AG04449 (cell line): ENCODE results near the gene HCK.
A peak's percentile ranks its signal among the peaks of the same experiment; 100 is the strongest.

Experiments
- CTCF ChIA-PET: fragments of 350-600 bp; formaldehyde crosslinking; extraction: SDS; loops from one replicate; lab custom pipeline; 2021; ENCODE audit warnings: antibody characterized with exemption; lab: Yijun Ruan, JAX
- POLR2A ChIA-PET: fragments of 400-600, 350-600 bp; formaldehyde crosslinking; extraction: SDS; loops from one replicate; lab custom pipeline; 2020; ENCODE audit warnings: antibody characterized with exemption, inconsistent platforms; lab: Yijun Ruan, JAX
- DNase-seq: peaks from one replicate; pipeline ENCODE4 v3.0.0-alpha.2; 2010; ENCODE audit warnings: low read depth, low spot score
- H3K4me3 ChIP-seq: 2 replicates; pipeline ENCODE4 v1.5.1; 2011; ENCODE audit warnings: low read depth, mild to moderate bottlenecking, control low read depth, low read length
- TF ChIP-seq, protein P1 (sequence below): IDR thresholded peaks from one replicate; pipeline ENCODE4 v1.5.1; 2011; ENCODE audit warnings: mild to moderate bottlenecking, moderate library complexity, low read length, control low read depth, inconsistent platforms; ENCODE audit not compliant: insufficient read depth; ENCODE audit errors: missing control alignments

HCK gene

DNA sequence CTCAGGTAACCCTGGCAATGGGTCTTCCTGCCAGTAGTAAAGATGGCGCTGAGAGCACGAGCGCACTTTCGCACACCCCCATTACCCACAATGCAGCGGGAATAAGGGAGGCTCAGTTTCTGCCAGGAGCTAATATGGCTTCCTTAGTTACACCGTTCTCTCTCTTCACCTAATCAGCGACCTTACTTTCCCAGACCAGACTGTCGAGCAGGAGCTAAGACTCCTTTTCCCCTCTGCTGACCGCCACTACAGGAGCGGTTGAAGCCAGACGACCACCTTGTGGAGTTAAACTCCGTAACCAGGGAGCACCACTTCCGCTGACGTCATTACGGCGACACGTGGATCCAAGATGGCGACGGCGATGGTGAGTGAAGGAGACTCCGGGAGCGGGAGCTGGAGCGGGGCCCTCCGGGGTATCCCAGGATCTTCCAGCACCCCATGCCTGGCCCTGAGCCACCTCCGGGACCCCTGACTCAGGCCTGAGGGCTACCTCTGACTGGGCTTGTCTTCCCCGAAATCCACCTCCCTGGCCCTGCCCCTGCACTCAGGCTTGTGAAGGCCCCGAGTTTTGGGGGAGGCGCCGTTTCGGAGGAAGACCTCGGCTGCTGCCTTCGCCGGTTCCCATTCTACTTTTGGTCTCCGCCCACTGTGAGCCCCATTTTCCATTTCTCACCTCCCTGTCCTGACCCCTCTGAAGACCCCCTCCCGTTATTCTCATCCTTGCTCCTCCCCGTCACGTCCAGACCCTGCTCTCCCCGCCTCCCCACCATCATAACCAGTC, 57.5 kb downstream of the HCK start, which contains the start of gene TM9SF4:
TM9SF4 (plus strand) TSS at position 323 of the 781 bp plus-strand sequence; CDS start at position 350, 27 bp downstream.
- ChIA-PET CTCF (interaction anchor here (0.7 to 3.0 kb wide), 4 partner anchors 18 to 287 kb away, joined by 3 to 15 read pairs (median 4); partner anchors contain the start of gene PDRG1), POLR2A (interaction anchor here (1.3 kb wide), 1 partner anchor 14 kb away, joined by 3 read pairs; no protein-coding TSS in a partner anchor)

DNA sequence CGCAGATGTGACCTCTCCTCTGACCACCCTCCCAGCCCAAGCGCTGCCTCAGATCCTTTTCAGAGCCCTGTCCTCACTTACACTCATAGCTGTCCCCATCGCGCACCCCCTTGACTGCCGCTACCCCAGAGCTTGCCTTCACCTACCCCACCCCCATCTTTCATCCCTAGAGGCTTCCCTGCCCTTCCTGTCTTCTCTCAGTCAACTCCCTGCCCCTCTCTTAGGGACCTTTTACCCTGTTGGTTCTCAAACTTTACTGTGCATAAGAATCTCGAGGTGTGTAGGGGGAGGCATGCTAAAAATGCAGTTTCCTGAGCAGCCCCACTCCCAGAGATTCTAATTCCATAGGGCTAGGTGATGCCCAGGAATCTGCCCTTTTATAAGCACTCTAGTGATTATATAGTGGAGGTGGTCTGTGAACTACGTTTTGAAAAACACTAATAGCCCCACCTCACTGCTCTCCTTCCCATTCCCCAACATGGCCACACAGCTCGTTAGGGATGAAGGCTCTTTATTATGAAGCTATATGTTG, 58.2 kb downstream of the HCK start:
- CTCF ChIA-PET = interaction anchor here (0.9 to 3.0 kb wide), 3 partner anchors 19 to 287 kb away, joined by 3 to 15 read pairs (median 5); partner anchors contain the start of gene PDRG1

More for the DNA sequence above, 57.5 kb downstream of the HCK start, which contains the start of gene TM9SF4:
- TF ChIP-seq, protein P1, sequence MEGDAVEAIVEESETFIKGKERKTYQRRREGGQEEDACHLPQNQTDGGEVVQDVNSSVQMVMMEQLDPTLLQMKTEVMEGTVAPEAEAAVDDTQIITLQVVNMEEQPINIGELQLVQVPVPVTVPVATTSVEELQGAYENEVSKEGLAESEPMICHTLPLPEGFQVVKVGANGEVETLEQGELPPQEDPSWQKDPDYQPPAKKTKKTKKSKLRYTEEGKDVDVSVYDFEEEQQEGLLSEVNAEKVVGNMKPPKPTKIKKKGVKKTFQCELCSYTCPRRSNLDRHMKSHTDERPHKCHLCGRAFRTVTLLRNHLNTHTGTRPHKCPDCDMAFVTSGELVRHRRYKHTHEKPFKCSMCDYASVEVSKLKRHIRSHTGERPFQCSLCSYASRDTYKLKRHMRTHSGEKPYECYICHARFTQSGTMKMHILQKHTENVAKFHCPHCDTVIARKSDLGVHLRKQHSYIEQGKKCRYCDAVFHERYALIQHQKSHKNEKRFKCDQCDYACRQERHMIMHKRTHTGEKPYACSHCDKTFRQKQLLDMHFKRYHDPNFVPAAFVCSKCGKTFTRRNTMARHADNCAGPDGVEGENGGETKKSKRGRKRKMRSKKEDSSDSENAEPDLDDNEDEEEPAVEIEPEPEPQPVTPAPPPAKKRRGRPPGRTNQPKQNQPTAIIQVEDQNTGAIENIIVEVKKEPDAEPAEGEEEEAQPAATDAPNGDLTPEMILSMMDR = no peak
- H3K4me3 ChIP-seq = peak within 1 kb of the TSS; percentile 98
- peak; percentile 57 for DNase-seq

DNA sequence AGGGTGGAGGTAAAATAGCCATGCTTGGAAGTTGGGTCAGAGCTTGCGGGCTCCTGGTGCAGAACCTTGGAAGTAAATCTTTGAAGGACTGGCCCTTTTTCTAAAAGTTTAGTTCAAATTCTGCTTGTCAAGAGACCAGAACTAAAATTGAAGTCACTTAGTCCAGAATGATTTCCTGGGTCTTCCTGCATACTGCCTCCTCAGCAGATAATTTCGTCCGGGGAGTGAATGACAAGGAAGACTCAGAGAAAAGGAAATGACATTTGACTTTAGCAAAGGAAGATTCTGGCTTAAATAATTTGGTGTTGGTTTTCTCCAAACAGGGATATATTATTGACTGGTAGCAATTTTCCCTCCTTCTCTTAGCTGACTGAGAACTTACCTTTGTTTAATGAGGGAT, 58.7 kb downstream of the HCK start:
- TF ChIP-seq, protein P1 = no peak
- POLR2A ChIA-PET = no interaction called here

More for the DNA sequence above, 58.2 kb downstream of the HCK start:
- H3K4me3 ChIP-seq = peak overlapping the region; percentile 98
- POLR2A ChIA-PET = interaction anchor here (1.3 kb wide), 1 partner anchor 13 kb away, joined by 3 read pairs; no protein-coding TSS in a partner anchor
- DNase-seq = no peak
- TF ChIP-seq, protein P1 = no peak

DNA sequence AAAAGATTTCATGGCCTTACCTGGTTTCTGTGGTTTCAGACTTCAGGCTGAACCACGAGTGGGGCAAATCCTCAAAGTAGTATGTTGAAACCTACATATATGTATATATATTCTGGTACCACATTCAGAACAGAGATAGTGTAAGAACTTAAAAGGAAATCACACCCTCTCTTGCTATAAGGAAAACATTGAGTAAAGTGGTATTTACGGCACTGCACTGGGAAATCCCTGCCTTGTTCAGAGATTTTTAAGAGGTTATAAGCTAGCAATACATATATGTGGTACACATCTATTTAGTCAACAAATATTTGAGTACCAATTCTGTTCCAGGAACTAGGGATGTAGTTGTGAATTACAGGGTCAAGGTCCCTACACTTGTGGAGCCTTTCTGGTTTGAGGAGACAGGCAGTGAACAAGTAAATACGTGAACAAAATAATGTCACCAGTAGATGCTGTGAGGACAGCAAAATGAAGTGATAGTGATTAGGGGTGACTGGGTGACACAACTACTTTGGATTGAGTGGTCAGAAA, 59.2 kb downstream of the HCK start:
- POLR2A ChIA-PET = no interaction called here
- DNase-seq = no peak
- CTCF ChIA-PET = interaction anchor here (1.3 to 3.0 kb wide), 3 partner anchors 20 to 258 kb away, joined by 3 to 15 read pairs (median 6); no protein-coding TSS in a partner anchor
- no peak overlapping the region for H3K4me3 ChIP-seq
- TF ChIP-seq, protein P1 = no peak

More for the DNA sequence above, 58.7 kb downstream of the HCK start:
- peak overlapping the region; percentile 98 for H3K4me3 ChIP-seq
- no peak for DNase-seq
- CTCF ChIA-PET = interaction anchor here (1.3 to 3.0 kb wide), 3 partner anchors 19 to 257 kb away, joined by 3 to 15 read pairs (median 6); no protein-coding TSS in a partner anchor

DNA sequence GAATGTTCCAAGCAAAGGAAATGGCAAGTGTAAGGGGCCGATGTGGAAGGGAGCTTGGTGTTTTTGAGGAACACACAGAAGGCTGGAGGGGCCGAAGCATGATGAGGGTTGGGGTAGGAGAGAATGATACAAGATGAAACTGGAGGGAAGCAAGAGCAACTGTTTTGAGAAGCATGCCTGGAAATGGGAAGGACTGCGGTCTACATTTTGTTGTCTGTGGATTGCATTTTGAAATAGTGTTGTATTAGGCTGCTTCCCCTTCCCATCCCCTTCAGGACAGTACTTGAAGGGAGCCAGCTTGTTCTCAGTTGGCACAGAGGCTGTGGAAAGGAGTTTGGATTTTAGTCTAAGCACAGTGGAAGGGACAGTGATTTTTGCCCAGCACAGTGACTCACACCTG, 59.7 kb downstream of the HCK start:
- POLR2A ChIA-PET = no interaction called here
- DNase-seq = no peak
- CTCF ChIA-PET = interaction anchor here (0.7 to 3.0 kb wide), 4 partner anchors 11 to 259 kb away, joined by 3 to 15 read pairs (median 5); no protein-coding TSS in a partner anchor
- H3K4me3 ChIP-seq = no peak overlapping the region
- TF ChIP-seq, protein P1 = no peak
